ENCODE data around the gene MYH16.
"Not testable (repeated sequence)": the region's sequence is repeated elsewhere in the genome, so short reads cannot be mapped to it uniquely, and the experiment has no call there.

The MYH16 gene

DNA sequence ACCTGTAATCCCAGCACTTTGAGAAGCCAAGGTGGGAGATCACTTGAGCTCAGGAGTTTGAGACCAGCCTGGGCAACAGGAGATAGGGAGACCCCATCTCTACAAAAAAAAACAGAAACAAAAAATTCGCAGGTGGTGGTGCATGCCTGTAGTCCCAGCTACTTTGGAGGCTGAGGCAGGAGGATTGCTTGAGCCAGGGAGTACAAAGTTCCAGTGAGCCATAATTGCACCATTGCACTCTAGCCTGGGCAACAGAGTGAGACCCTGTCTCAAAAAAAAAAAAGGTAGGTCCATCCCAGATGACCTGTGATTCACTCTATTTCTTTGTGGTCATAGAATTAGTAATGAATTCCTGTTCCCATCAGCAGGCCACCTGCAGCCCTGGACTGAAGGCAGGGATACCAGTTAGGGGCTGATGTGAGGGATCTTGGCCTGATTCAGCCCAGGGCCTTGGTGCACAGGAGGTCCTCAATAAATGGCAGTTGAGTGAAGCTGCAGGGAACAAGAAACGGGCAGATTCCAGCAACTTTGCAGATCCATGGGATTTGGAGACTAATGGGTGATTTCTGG is at the start of gene MYH16:
TSS of gene MYH16 (plus strand) at position 364 of the 570 bp plus-strand sequence.
- DNase-seq, result no peak

GRCh38 chr7:99224263-99224898 is 48.3 kb upstream of the MYH16 start:
- DNase-seq, result not testable (repeated sequence)

DNA sequence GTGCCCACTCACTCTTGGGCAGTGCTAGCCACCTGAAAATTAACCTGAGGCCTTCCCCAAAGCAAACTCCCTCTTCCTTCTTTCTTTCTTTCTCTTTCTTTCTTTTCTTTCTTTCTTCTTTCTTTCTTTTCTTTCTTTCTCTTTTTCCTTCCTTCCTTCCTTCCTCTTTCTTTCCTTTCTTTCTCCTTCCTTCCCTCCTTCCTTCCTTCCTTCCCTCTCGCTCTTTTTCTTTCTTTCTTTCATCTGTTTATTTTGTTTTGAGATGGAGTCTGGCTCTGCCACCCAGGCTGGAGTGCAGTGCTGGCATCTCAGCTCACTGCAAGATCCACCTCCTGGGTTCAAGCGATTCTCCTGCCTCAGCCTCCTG is 47.8 kb upstream of the MYH16 start:
- DNase-seq, result no peak

DNA sequence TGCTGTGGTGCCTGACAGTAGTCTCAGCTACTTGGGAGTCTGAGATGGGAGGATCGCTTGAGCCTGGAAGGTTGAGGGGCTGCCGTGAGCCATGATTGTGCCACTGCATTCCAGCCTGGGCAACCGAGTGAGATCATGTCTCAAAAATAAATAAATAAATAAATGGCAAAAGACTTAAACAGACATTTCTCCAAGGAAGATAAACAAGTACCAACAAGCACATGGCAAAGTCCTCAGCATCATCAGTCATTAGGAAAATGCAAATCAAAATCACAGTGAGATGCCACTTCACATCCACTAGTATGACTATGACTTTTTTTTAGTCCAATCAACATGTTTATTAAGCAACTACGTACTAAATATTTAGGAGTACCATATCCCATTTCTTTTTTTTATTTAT is 43.4 kb upstream of the MYH16 start:
- no peak for DNase-seq

- no peak for DNase-seq
Observed at GRCh38 chr7:99232082-99232770, 40.4 kb upstream of the MYH16 start.

DNA sequence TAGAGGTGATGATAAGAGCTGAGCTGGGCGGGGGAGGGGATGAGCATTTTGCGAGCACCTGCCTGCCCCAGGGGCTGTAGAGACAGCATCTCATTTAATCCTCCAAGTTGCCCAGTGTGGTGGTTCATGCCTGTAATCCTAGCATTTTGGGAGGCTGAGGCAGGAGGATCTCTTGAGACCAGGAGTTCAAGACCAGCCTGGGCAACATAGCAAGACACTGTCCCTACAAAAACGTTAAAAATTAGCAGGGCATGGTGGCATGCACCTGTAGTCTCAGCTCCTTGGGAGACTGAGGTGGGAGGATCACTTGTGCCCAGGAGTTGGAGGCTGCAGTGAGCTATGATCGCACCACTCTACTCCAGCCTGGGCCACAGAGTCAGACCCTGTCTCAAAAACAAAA is 39.7 kb upstream of the MYH16 start:
- not testable (repeated sequence) for DNase-seq

- DNase-seq, result no peak
Observed at GRCh38 chr7:99234185-99234584, 38.5 kb upstream of the MYH16 start.

DNA sequence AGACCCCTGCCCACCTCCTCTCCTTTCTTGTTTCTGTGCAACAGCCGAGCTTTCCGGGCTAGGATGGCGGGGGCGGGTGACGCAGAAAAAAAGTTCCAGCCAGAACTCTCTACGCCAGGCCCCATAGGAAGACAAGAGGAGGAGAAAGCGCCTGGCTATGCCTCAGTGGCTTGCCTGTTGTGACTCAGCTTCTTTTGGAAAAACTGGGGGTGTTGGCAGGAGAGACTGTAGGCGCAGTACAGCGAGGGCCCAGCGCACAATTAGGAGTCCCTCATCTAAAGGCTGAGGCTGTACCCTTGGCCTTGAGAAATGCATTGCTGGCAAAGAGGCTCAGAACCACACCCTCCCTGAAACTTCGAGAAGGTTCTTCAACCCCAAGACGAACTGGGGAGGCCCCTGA is 36.7 kb upstream of the MYH16 start:
- no peak for DNase-seq

- not testable (repeated sequence) for DNase-seq
Observed at GRCh38 chr7:99237876-99238275, 34.8 kb upstream of the MYH16 start.

GRCh38 chr7:99238558-99239341 is 33.9 kb upstream of the MYH16 start:
- DNase-seq, result no peak

DNA sequence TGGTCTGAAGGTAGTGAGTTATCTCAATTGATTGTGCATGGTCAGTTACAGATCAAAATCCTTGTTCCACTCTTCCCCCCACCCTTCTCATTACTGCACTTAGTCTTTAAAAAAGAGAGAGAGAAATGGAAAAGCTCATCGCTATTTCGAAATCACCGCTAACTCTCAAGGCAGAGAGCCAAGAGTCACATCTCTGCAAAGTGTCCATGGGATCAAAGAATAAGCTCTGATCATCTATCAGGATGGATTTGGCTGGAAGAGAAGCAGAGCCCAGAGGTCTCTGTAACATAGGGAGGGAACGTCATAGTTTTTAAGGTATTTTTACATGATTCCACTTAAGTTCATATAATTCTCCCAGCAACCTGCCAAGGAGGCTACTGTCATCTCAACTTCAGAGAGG is 30.0 kb upstream of the MYH16 start:
- DNase-seq, result no peak

DNA sequence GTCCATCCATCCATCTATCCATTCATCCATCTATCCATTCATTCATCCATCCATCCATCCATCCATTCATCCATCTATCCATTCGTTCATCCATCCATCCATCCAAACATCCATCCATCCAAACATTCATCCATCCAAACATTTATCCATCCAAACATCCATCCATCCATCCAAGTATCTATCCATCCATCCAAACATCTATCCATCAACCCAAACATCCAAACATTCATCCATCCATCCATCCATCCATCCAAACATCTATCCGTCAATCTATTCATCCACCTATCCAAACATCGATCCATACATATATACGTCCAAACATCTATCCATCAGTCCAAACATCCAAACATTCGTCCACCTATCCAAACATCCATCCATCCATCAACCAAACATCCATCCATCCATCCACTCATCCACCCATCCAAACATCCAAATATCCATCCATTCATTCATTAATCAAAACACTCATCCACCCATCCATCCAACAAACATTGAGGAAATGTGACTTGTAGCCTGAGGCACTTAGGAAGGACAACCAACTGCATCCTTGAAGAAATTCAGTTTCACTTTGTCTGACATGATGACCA is 28.8 kb upstream of the MYH16 start:
- DNase-seq, result no peak

GRCh38 chr7:99244939-99245338 is 27.7 kb upstream of the MYH16 start:
- no peak for DNase-seq

DNA sequence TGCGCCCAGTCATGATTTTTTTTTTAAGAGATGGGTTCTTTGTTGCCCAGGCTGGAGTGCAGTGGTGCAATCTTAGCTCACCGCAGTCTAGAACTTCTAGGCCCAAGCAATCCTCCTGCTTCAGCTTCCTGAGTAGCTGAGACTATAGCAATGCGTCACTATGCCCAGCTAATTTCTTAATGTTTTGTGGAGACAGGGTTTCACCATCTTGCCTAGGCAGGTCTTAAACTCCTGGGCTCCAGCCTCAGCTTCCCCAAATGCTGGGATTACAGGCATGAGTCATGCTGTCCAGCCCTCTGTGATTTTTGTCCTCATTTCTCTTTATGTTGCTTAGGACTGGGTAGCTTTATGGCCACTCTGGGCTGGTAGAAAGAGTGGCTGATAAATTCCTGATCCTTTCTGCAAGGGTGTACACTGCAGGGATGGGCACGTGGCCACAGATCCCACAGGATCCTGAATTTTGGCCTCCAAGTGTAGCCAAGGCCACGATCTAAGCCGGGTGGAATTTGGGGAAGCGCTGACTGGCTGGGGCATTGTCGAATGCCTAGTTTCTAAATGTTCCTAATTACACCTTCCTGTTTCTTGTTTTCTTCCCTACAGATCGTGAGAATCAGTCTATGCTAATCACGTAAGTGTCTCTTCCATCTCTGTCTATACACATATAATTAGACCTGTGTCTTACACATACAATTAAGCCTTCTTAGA is 24.1 kb upstream of the MYH16 start:
- no peak for DNase-seq

GRCh38 chr7:99249985-99250575 is 22.6 kb upstream of the MYH16 start:
- no peak for DNase-seq

GRCh38 chr7:99252166-99252895 is 20.3 kb upstream of the MYH16 start:
- no peak for DNase-seq

- DNase-seq, result no peak
Observed at GRCh38 chr7:99253369-99253768, 19.3 kb upstream of the MYH16 start.

- DNase-seq, result no peak
Observed at GRCh38 chr7:99254390-99254789, 18.2 kb upstream of the MYH16 start.

DNA sequence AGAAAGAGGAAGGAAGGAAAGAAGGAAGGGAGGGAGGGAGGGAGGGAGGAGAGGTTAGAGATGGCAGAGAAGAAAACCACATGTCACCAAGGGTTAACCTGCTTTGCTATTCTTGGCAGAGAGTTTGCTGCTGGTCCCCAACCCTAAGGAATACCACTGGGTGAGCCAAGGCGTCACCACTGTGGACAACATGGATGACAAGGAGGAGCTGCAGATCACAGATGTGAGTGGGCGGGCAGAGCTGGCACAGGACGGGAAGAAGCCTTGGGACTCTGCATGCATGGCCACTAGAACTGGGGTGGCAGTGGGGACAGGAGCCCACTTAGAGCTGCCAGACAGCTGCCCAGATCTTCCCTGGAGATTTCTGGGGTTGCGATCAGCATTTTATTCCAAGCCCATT is 17.2 kb upstream of the MYH16 start:
- DNase-seq, result no peak

GRCh38 chr7:99257065-99257464 is 15.6 kb upstream of the MYH16 start:
- no peak for DNase-seq

GRCh38 chr7:99257675-99258074 is 15.0 kb upstream of the MYH16 start:
- no peak for DNase-seq

DNA sequence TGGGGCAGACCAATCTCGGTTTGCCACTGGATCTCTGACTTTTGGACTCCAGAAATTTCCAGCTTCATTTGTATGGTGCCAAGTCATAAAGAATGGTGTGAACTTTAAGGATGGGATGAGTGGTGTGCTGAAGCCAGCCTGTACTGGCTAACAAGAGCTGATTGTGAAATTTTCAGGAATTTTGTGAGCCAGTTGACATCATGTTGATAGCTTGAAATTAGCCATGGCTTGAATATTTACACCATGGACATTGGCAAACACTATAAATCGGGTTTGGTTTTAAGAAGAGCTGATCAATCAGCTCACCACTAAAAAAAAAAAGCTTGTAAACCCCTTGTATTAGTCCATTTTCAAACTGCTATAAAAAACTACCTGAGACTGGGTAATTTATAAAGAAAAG is 14.1 kb upstream of the MYH16 start:
- no peak for DNase-seq

Data from activated CD4-positive, alpha-beta T cell treated with anti-CD3 and anti-CD28 coated beads for 4 hours (primary cell).